Subcutaneous abdominal adipose tissue (tissue), 5 donors: ENCODE data around the gene ADAMTS2.

Experiments
- H3K27ac ChIP-seq: one replicate; pipeline ENCODE4 v1.7.0; 2013; ENCODE audit warnings: low read depth, mild to moderate bottlenecking, inconsistent platforms, low read length, moderate library complexity
- H3K27me3 ChIP-seq, 5 donors: one replicate each; pipeline ENCODE4 v1.7.0; 2013; ENCODE audit warnings: low read length in 5 of 5, inconsistent platforms in 1 of 5; ENCODE audit not compliant: control insufficient read depth in 5 of 5, insufficient read depth in 4 of 5
- H3K36me3 ChIP-seq, 5 donors: one replicate each; pipeline ENCODE4 v1.7.0; 2013; ENCODE audit warnings: low read length in 5 of 5; ENCODE audit not compliant: control insufficient read depth in 5 of 5, insufficient read depth in 5 of 5
- H3K4me1 ChIP-seq, 5 donors: one replicate each; pipeline ENCODE4 v1.7.0; 2013; ENCODE audit warnings: low read length in 5 of 5, mild to moderate bottlenecking in 3 of 5, moderate library complexity in 1 of 5; ENCODE audit not compliant: control insufficient read depth in 5 of 5, insufficient read depth in 5 of 5
- H3K4me3 ChIP-seq, 5 donors: one replicate each; pipeline ENCODE4 v1.7.0; 2013; ENCODE audit warnings: low read length in 5 of 5, low read depth in 1 of 5
- H3K9ac ChIP-seq, 5 donors: one replicate each; pipeline ENCODE4 v1.7.0; 2013; ENCODE audit warnings: low read length in 5 of 5, mild to moderate bottlenecking in 4 of 5, moderate library complexity in 3 of 5
- H3K9me3 ChIP-seq, 5 donors: one replicate each; pipeline ENCODE4 v1.7.0; 2013; ENCODE audit warnings: low read length in 5 of 5; ENCODE audit not compliant: control insufficient read depth in 5 of 5
- donor health status: healthy.
- donor health status: healthy.
- donor health status: healthy.
- donor health status: healthy.
- donor health status: healthy.

ADAMTS2 gene

DNA sequence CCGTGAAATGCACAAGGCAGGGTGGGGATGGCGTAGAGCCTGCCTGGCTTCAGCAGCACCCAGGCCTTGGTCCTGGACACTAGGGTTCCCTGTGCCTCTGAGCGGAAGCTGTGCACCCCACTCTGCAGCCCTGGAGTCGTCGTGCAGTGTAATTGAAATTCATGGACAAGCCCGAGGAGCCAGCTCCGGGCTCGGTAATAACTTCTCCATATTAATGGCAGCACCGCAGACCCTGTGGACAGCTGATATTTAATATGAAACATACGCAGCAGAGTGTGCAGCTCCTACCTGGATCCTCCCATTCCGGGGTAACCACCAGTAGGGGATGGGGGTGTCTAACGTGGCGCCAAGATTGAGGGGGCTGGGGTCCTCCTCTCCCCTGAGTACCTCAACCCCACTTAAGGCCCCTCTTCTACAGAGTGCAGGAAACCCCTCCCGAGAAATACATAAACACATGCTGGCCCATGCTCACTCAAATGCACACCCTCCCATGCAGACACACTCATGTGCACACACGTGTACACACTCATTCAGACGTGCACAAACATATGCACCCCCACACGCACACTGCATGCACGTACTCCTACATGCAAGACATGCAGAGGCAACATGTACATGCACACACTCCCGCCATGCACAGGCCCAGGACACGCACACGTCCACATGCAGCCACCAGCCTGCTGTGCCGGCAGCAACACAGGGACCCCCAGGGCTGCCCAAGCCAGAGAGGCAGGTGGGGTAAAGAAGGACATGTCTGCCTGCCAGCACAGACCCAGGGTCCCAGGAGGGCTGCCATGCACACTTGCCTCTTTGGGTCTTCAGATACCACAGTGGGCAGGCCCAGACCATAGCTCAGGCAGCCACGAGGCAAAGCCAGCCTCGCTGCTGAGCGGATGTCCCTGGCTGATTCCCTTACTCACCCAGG lies 8.1 kb downstream of the ADAMTS2 start:
- H3K27ac ChIP-seq = no peak overlapping the region
- H3K36me3 ChIP-seq = peaks cover 0 to 19% (median 11%) of the 10 kb centered on the region in 5 donors
- peak overlapping the region in 1 of 5 donors; percentile 16 for H3K4me3 ChIP-seq
- H3K27me3 ChIP-seq = peaks cover 0 to 3% (median 0%) of the 10 kb centered on the region in 5 donors
- no peaks in the 10 kb centered on the region for H3K9me3 ChIP-seq
- peaks cover 0 to 74% (median 34%) of the 10 kb centered on the region in 5 donors for H3K4me1 ChIP-seq
- H3K9ac ChIP-seq = peak overlapping the region in 1 of 5 donors; percentile 15

DNA sequence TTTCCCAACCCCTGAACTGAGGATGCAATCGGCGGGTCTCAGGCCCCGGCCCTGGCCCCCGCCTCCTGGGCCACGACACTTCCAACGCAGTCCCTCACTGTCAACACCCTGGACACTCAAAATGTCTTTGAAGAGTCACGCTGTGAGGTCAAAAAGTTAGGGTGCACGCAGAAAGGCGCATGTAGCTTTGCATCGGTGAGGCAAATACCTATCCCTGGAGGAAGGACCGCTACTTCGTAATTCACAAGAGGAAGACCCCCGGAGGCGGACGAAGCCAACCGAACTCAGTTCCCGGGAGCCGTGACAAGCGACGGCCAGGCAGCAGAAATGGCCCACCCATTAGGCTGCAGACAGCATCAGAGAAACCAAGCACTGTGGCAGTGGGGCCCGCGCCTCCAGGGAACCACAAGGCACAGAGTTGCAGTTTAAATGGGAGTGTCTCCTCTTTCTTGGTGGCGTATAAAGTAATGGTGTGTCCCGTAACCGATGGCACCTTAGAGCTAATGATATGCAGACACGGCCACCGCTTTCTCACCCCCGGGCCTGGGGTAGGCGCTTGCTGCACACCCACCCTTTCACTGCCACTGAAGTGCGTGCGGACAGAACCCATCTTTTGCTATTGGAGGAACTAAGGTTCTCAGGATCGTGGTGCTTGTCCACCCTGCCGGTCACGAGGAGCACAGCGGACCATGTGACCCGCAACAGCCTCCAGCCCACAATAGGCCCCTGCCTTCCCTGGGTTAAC lies 9.0 kb downstream of the ADAMTS2 start:
- H3K27ac ChIP-seq = no peak overlapping the region
- no peaks in the 10 kb centered on the region for H3K9me3 ChIP-seq
- peak overlapping the region in 1 of 5 donors; percentile 15 for H3K9ac ChIP-seq
- peak overlapping the region in 1 of 5 donors; percentile 16 for H3K4me3 ChIP-seq
- H3K27me3 ChIP-seq = peaks cover 0 to 3% (median 0%) of the 10 kb centered on the region in 5 donors
- H3K36me3 ChIP-seq = peaks cover 0 to 19% (median 11%) of the 10 kb centered on the region in 5 donors
- peaks cover 0 to 70% (median 28%) of the 10 kb centered on the region in 5 donors for H3K4me1 ChIP-seq

DNA sequence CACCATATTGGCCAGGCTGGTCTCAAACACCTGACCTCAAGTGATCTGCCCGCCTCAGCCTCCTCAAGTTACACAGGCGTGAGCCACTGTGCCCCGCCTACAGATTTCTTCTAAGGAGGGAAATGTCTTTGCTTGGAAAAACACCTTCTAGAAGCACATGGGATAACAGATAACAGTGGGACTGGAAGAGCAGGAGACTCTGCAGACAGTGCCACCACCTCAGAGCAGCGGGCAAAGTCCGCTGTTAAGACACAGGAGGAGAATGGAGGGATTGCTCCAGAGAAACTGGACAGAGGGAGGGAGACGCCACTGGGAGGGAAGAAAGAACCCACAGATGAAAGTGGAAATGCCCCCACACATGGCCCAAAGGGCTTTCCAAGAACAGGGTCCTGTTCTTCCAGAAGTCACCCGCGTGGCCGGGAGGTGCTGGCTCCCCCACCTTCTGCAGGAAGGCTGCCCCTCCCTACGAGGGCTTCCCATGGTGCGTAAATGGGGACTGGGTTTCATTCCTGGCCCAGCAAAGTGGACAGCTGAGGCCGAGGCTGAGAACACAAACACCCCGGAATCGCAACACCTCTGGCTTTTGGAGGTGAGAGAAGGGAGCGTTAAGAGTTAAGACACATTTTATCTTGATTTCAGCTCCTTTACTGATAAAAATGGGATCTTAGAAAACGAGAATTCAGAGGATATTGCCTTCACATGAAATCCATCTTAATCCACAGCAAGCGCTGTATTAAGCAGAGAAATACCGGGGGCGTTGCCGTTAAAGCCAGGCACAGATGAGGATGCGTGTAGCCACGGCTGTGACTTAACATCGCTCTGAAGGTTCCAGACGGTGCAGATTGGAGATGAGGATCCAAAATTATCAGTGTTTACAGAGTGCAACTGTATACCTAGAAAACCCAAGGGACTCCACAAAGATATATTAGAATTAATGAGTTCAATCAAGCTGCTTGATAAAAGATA lies 11.2 kb downstream of the ADAMTS2 start:
- Histone ChIP-seq H3K27me3 (peaks cover 0 to 3% (median 0%) of the 10 kb centered on the region in 5 donors), H3K36me3 (peaks cover 0 to 13% (median 0%) of the 10 kb centered on the region in 5 donors), H3K27ac (no peak overlapping the region), H3K4me3 (no peak overlapping the region), H3K9me3 (no peaks in the 10 kb centered on the region), H3K4me1 (peaks cover 0 to 57% (median 28%) of the 10 kb centered on the region in 5 donors), H3K9ac (peak overlapping the region in 1 of 5 donors; percentile 13)

DNA sequence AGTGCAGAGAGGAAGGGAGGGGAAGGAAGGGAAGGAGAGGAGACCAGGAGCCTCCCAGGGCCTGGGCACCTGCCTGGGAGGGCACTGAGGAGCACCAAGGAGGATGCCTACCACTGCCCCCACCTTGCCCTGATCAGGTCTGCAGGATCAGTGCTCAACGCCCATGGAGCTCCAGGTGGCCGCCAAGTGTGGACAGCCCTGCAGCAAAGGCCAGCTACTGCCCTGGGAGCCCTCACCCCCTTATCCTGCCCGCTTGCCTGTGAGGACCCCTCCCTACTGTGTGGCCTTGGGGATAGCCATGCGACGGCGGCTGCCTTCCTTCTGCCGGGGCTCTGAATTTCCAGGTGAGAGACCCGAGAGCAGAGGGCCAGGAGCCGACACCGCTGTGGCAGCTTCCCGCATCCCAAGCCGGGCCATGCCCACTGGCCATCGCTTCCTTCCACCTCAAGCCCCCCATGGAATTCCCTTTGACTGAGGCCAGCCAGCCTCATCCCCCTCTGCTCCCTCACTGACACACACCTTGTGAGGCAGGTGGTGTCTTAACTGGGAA lies 12.4 kb downstream of the ADAMTS2 start:
- Histone ChIP-seq H3K27me3 (peaks cover 0 to 3% (median 0%) of the 10 kb centered on the region in 5 donors), H3K36me3 (peaks cover 0 to 9% (median 0%) of the 10 kb centered on the region in 5 donors), H3K9me3 (no peaks in the 10 kb centered on the region), H3K4me3 (no peak overlapping the region), H3K4me1 (peaks cover 0 to 45% (median 27%) of the 10 kb centered on the region in 5 donors), H3K9ac (no peak overlapping the region), H3K27ac (no peak overlapping the region)

DNA sequence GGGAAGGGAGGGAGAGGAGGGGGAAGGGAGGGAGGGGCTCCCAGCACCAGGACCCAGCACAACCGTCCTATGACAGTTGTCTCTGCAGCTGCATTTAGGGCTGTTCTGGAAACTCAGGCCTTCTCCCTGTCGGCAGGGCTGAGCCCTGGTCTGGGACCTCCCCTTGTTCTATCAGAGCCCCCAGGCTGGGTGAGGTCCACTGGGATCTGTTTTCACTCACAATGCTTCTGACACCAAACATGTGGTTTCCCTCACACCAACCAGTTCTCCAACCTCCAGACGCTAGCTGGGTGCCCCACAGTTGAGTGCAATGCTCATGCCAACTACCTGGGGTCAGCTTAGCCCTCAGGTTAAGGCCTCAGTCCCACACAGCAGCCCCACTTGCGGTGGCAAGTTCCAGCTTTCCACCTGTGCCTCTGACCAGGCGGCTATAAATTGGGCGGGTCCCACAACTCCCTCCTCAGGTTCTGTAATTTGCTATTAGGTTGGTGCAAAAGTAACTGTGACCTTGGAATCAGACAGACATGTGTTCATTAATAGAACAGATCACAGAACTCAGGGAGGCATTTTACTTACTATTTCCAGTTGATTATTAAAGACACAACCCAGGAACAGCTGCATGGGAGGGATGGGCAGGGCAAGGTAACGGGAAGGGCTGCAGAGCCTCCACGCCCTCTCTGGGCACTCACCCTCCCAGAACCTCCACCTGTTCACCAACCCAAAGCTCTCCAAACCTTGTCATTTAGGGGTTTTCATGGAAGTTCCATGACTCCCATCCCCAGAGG lies 13.5 kb downstream of the ADAMTS2 start:
- H3K9me3 ChIP-seq = no peaks in the 10 kb centered on the region
- peaks cover 0 to 3% (median 0%) of the 10 kb centered on the region in 5 donors for H3K27me3 ChIP-seq
- H3K4me1 ChIP-seq = peaks cover under 1 to 43% (median 24%) of the 10 kb centered on the region in 5 donors
- no peak overlapping the region for H3K4me3 ChIP-seq
- no peak overlapping the region for H3K27ac ChIP-seq
- peaks cover 0 to 7% (median 0%) of the 10 kb centered on the region in 5 donors for H3K36me3 ChIP-seq
- no peak overlapping the region for H3K9ac ChIP-seq

DNA sequence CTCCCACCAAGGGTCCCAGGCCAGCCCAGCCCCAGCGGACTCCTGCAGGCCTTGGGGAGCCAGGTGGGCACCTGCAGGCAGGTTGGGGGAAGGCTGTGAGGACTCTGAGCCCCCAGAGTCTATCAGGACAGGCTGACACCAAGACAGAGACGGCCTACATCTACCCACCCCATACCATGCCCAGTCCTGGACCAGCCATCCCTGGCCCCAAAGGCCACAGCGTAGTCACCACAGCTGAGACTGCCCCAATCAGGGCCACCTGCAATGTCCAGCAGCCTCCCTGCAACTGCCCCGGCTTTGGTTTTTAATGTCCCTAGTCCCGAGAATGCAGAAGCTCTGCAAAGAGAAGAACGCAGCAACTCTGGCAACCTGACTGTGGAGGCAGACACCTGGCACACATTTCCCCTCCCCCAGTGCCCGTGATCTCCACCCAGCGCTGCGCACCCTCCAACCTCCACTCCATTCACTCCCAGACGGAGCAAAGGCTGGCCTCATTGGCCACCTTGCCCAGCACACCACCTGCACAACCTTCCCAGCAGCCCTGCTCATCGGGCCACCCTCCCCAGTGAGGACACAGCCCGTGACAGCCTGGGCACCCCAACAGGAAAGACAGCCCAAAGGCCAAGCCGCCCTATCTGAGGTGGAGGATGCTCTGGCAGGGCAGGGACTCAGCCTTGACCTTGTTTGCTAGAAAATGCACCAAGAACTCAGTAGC lies 14.9 kb downstream of the ADAMTS2 start:
- Histone ChIP-seq H3K9me3 (no peaks in the 10 kb centered on the region), H3K27me3 (peaks cover 0 to 3% (median 0%) of the 10 kb centered on the region in 5 donors), H3K9ac (no peak overlapping the region), H3K27ac (no peak overlapping the region), H3K4me3 (no peak overlapping the region), H3K36me3 (peaks cover 0 to 7% (median 0%) of the 10 kb centered on the region in 5 donors), H3K4me1 (peaks cover 2 to 43% (median 23%) of the 10 kb centered on the region in 5 donors)

DNA sequence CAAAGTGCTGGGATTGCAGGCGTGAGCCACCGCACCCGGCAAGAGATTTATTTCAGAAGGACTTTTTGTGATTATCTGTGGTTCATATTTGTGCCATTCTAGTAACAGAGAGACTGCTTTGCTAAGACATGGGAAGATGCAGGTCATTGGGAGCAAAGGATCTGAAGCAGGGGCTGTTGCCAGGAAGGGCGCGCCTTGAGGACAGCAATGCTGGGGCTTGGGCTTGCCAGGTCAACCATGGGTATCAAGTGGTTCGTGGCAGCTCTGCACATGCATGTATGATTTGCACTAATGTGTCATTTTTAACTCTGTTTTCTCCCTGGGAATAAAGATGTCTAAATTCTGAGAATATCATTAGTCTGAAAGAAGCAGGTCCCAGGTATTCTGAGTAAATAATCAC lies 17.0 kb downstream of the ADAMTS2 start:
- Histone ChIP-seq H3K9me3 (no peaks in the 10 kb centered on the region), H3K4me3 (no peak overlapping the region), H3K9ac (no peak overlapping the region), H3K4me1 (peaks cover 2 to 31% (median 19%) of the 10 kb centered on the region in 5 donors), H3K27me3 (peaks cover 0 to 3% (median 0%) of the 10 kb centered on the region in 5 donors), H3K36me3 (peaks cover 0 to 3% (median 0%) of the 10 kb centered on the region in 5 donors), H3K27ac (no peak overlapping the region)

DNA sequence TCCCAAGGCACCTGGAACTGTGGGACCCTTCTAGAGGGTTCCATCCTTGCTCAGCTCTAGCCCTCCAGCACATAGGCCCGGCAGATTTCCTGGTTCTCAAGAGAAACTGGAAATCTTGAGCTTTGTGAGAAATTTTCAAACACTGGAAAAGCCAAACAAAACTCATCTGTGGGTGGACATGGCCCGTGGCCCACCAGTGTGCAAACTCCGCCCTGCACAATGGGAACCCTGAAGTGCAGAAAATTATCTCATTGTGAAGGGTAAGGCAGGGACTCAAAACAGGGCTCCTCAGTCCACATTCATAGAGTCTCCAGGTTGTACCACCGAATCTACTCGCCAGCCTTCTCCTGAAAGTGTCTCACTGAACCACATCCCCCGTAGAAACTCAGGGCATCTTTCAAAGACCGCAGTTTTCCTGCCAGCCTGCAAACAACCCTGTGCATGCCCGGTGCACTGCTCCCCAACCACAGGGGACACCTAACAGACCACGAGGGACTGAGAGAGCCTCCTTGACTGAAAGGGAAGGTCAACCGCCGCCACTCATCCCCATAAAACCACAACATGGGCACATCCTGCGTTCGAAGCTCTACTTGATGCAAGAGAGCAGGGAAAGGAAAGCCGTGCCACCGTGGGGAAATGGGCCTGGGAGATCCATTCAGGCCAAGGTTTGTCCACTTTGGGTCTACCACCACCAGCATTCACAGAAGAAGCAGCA lies 18.1 kb downstream of the ADAMTS2 start:
- Histone ChIP-seq H3K36me3 (peaks cover 0 to 3% (median 0%) of the 10 kb centered on the region in 5 donors), H3K9ac (no peak overlapping the region), H3K4me1 (peaks cover 2 to 38% (median 23%) of the 10 kb centered on the region in 5 donors), H3K9me3 (no peaks in the 10 kb centered on the region), H3K27me3 (peaks cover 0 to 3% (median 0%) of the 10 kb centered on the region in 5 donors), H3K27ac (peak overlapping the region; percentile 44), H3K4me3 (no peak overlapping the region)
